Activated gamma-delta T cell treated with anti-CD3 and anti-CD28 coated beads, Interleukin-2, amount 50 U/mL, for 16 hours (primary cell): Measurements from ENCODE around the gene HNRNPA2B1.
"Not testable (repeated sequence)": the region's sequence is repeated elsewhere in the genome, so short reads cannot be mapped to it uniquely, and the experiment has no call there.

Experiments
- DNase-seq: peaks from one replicate; pipeline ENCODE4 v3.0.0-alpha.2; 2020; ENCODE audit warnings: low read depth

The HNRNPA2B1 gene

GRCh38 chr7:26163804-26164203, 36.7 kb downstream of the HNRNPA2B1 start:
- DNase-seq = not testable (repeated sequence)

GRCh38 chr7:26162431-26162830, 38.1 kb downstream of the HNRNPA2B1 start:
- no peak for DNase-seq

- DNase-seq = no peak
Observed at GRCh38 chr7:26160896-26161295, 39.6 kb downstream of the HNRNPA2B1 start.

- DNase-seq = no peak
Observed at GRCh38 chr7:26159243-26159642, 41.3 kb downstream of the HNRNPA2B1 start.

- DNase-seq = no peak
Observed at GRCh38 chr7:26157520-26158105, 42.9 kb downstream of the HNRNPA2B1 start.

- DNase-seq = no peak
Observed at GRCh38 chr7:26156451-26157420, 43.8 kb downstream of the HNRNPA2B1 start.

GRCh38 chr7:26155531-26156375, 44.8 kb downstream of the HNRNPA2B1 start:
- no peak for DNase-seq

- no peak for DNase-seq
Observed at GRCh38 chr7:26153823-26154783, 46.4 kb downstream of the HNRNPA2B1 start.

GRCh38 chr7:26153241-26153822, 47.2 kb downstream of the HNRNPA2B1 start:
- no peak for DNase-seq

- not testable (repeated sequence) for DNase-seq
Observed at GRCh38 chr7:26152782-26153240, 47.7 kb downstream of the HNRNPA2B1 start.

- peak; percentile 70 for DNase-seq
Observed at GRCh38 chr7:26151953-26152781, 48.4 kb downstream of the HNRNPA2B1 start, which contains the start of gene NFE2L3. Gene NFE2L3 (plus strand): TSS chr7:26152198. CDS start chr7:26152499, 301 bp downstream.

- DNase-seq = no peak
Observed at GRCh38 chr7:26151650-26151952, 48.9 kb downstream of the HNRNPA2B1 start.

GRCh38 chr7:26151096-26151495, 49.5 kb downstream of the HNRNPA2B1 start:
- no peak for DNase-seq

GRCh38 chr7:26149391-26149977, 51.1 kb downstream of the HNRNPA2B1 start:
- DNase-seq = no peak

- DNase-seq = not testable (repeated sequence)
Observed at GRCh38 chr7:26148307-26148700, 52.2 kb downstream of the HNRNPA2B1 start.

- not testable (repeated sequence) for DNase-seq
Observed at GRCh38 chr7:26147646-26148306, 52.8 kb downstream of the HNRNPA2B1 start.

- no peak for DNase-seq
Observed at GRCh38 chr7:26147030-26147429, 53.5 kb downstream of the HNRNPA2B1 start.

GRCh38 chr7:26145238-26145637, 55.3 kb downstream of the HNRNPA2B1 start:
- no peak for DNase-seq
